Thyroid gland (tissue), 4 donors: ENCODE data around the gene ERI2. TPM values are rescaled to one million over a fixed set of nuclear protein-coding genes. Genes with fewer than 3 reads are reported as not detected.
"Not testable (repeated sequence)": the region's sequence is repeated elsewhere in the genome, so short reads cannot be mapped to it uniquely, and the experiment has no call there.

Experiments used
- DNase-seq, 2 donors: peaks; one replicate each; pipeline ENCODE4 v3.0.0-alpha.2; 2019
- H3K27ac ChIP-seq, 3 donors: fragments of 200-600 bp; sonication (generic); 1 replicate in 2 of 3; 2 replicates in 1 of 3; pipeline ENCODE4 v1.5.1; 2016 to 2019; ENCODE audit warnings: mild to moderate bottlenecking in 1 of 3, moderate library complexity in 1 of 3
- H3K27me3 ChIP-seq: fragments of 200-600 bp; sonication (generic); one replicate; pipeline ENCODE4 v1.5.1; 2019
- H3K36me3 ChIP-seq, 2 donors: fragments of 200-600 bp; sonication (generic); one replicate each; pipeline ENCODE4 v1.5.1; 2016 to 2019
- H3K4me1 ChIP-seq, 2 donors: fragments of 200-600 bp; sonication (generic); one replicate each; pipeline ENCODE4 v1.5.1; 2017 to 2019
- H3K4me3 ChIP-seq, 3 donors: fragments of 200-600 bp; sonication (generic); replicated peaks in 1 of 3; 1 replicate in 2 of 3; 2 replicates in 1 of 3; pipeline ENCODE4 v1.5.1; 2016; ENCODE audit warnings: mild to moderate bottlenecking in 1 of 3
- H3K9me3 ChIP-seq: fragments of 200-600 bp; sonication (generic); one replicate; pipeline ENCODE4 v1.5.1; 2017
- CTCF ChIP-seq, 6 experiments: fragments of 200-600 bp in 3 of 6; fragments of 450-650 bp in 3 of 6; sonication (generic) in 3 of 6; IDR thresholded peaks; one replicate each; pipeline ENCODE4 v1.5.1; 2016 to 2019; ENCODE audit warnings: antibody characterized with exemption in 6 of 6, mild to moderate bottlenecking in 2 of 6, inconsistent platforms in 1 of 6, moderate library complexity in 1 of 6
- POLR2A ChIP-seq, 2 donors: fragments of 450-650 bp; IDR thresholded peaks; one replicate each; pipeline ENCODE4 v1.6.1; 2017; ENCODE audit warnings: antibody characterized with exemption in 2 of 2, mild to moderate bottlenecking in 2 of 2, moderate library complexity in 1 of 2
- WGBS, 2 donors: methylation state at CpG; one replicate each; pipeline ENCODE4 v1.1.5; 2017; 5-methylcytosine and 5-hydroxymethylcytosine counted together
- intact Hi-C: fragments of 100-400 bp; cut with DNase I; formaldehyde crosslinking; loops from one replicate; pipeline ENCODE4 v1.15.1; 2023
- total RNA-seq, 4 donors: library from RNA; depleted of rRNA; stranded (reverse); fragments of >200 nt; gene quantifications; one replicate each; pipeline ENCODE4 v1.2.3, GENCODE V29; 2016

ERI2 gene
- total RNA-seq, 4 donors from 2014 or later, result 22.2 to 31.4 (median 25.3) TPM

DNA sequence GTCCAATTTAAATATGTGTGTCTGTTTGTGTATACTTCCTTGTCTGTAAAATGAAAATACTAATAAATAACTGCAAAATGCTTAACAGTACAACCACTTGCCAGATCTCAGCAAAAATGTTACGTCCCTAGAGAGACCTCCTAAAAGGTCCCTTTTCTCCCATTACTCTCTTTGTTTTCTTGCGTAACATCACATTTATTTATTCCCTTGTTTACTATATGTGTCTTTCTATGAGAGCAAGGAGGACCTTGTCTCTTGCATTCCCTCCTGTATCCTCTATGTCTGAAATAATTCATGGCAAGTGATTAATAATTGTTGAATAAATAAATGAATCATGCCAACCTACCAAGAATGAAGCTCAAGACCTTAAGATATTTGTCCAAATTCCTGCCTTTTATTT lies 40.5 kb downstream of the ERI2 start:
- TF ChIP-seq POLR2A (IDR thresholded peaks at IDR 0.05) (no peak), CTCF (IDR thresholded peaks at IDR 0.05) (no peak)
- H3K36me3 ChIP-seq, result no peaks in the 10 kb centered on the region
- H3K27me3 ChIP-seq, result no peaks in the 10 kb centered on the region
- H3K4me1 ChIP-seq, result peaks cover 0 to 4% of the 10 kb centered on the region in 2 donors
- intact Hi-C loops, result no loop called here
- H3K4me3 ChIP-seq, result no peak overlapping the region
- no peak for DNase-seq
- H3K27ac ChIP-seq, result no peak overlapping the region
- 95 to 96% methylated on average over 2 of the region's 2 CpGs for WGBS, 2 donors
- H3K9me3 ChIP-seq, result no peaks in the 10 kb centered on the region

DNA sequence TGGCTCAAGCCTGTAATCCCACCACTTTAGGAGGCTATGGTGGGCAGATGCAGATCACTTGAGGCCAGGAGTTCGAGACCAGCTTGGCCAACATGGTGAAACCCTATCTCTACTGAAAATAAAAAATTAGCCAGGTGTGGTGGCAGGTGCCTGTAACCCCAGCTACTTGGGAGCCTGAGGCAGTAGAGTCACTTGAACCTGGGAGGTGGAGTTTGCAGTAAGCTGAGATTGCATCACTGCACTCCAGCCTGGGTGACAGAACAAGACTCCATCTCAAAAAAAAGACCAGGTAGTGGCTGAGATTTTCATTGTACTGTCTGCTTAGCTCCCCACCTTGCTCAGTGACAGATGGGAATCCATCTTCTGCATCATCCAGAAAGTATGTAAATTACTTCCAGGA lies 41.8 kb downstream of the ERI2 start:
- H3K4me1 ChIP-seq, H3K9me3 ChIP-seq, DNase-seq, H3K4me3 ChIP-seq, H3K36me3 ChIP-seq, H3K27ac ChIP-seq, intact Hi-C loops, H3K27me3 ChIP-seq: not testable (repeated sequence)
- WGBS, 2 donors, result 92 to 96% methylated on average over 1 of the region's 1 CpG

- Histone ChIP-seq H3K27ac (peak within 1 kb of the TSS in 1 of 3 donors; percentile 48), H3K9me3 (no peaks in the 10 kb centered on the region), H3K4me3 (peak within 1 kb of the TSS in 2 of 3 donors; percentile 10 to 12), H3K4me1 (peaks cover 0 to 4% of the 10 kb centered on the region in 2 donors), H3K27me3 (no peaks in the 10 kb centered on the region), H3K36me3 (no peaks in the 10 kb centered on the region)
- 9 to 11% methylated on average over 10 of the region's 10 CpGs for WGBS, 2 donors
- TF ChIP-seq CTCF (IDR thresholded peaks at IDR 0.05), result no peak
- TF ChIP-seq POLR2A (IDR thresholded peaks at IDR 0.05), result no peak
- intact Hi-C loops, result no loop called here
- peak; percentile 59 to 63 for DNase-seq
Observed at GRCh38 chr16:20763461-20764232, 42.6 kb downstream of the ERI2 start, which contains the start of gene ACSM3. TSS of gene ACSM3 (plus strand) at chr16:20764014. CDS start at chr16:20770035, 6,021 bp downstream.

GRCh38 chr16:20762404-20763123 lies 43.7 kb downstream of the ERI2 start:
- Histone ChIP-seq H3K9me3 (no peaks in the 10 kb centered on the region), H3K27ac (no peak overlapping the region), H3K4me3 (no peak overlapping the region), H3K27me3 (no peaks in the 10 kb centered on the region), H3K4me1 (peaks cover 0 to 4% of the 10 kb centered on the region in 2 donors), H3K36me3 (no peaks in the 10 kb centered on the region)
- intact Hi-C loops, result no loop called here
- WGBS, 2 donors, result 89 to 95% methylated on average over 3 of the region's 3 CpGs
- TF ChIP-seq CTCF (IDR thresholded peaks at IDR 0.05) (no peak), POLR2A (IDR thresholded peaks at IDR 0.05) (no peak)
- DNase-seq, result no peak

GRCh38 chr16:20761175-20761574 lies 45.1 kb downstream of the ERI2 start:
- Histone ChIP-seq H3K4me1 (peaks cover 0 to 4% of the 10 kb centered on the region in 2 donors), H3K27ac (no peak overlapping the region), H3K27me3 (no peaks in the 10 kb centered on the region), H3K4me3 (no peak overlapping the region), H3K36me3 (no peaks in the 10 kb centered on the region), H3K9me3 (no peaks in the 10 kb centered on the region)
- TF ChIP-seq CTCF (IDR thresholded peaks at IDR 0.05) (no peak), POLR2A (IDR thresholded peaks at IDR 0.05) (no peak)
- intact Hi-C loops, result no loop called here
- no peak for DNase-seq
- WGBS, 2 donors, result 86 to 100% methylated on average over 1 of the region's 1 CpG
